ENCODE data around the gene CPA2.

CPA2 gene

DNA sequence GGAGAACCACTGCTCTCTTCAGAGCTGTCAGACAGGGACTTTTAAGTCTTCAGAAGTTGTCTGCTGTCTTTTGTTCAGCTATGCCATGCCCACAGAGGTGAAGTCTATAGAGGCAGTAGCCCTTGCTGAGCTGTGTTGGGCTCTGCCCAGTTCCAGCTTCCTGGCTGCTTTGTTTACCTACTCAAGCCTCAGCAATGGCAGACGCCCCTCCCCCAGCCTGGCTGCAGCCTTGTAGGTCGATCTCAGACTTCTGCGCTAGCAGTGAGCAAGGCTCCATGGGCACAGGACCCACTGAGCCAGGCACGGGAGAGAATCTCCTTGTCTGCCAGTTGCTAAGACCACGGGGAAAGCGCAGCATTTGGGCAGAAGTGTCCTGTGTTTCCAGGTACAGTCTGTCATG lies 12.1 kb upstream of the CPA2 start:
- no peak for DNase-seq (ENCODE audit: low read depth)

- DNase-seq (ENCODE audit: low read depth), result no peak
These were observed 10.0 kb upstream of the CPA2 start for GRCh38 chr7:130256704-130257103.

GRCh38 chr7:130258494-130259078 lies 8.1 kb upstream of the CPA2 start:
- no peak for DNase-seq (ENCODE audit: low read depth)

GRCh38 chr7:130262448-130262847 lies 4.2 kb upstream of the CPA2 start:
- no peak for DNase-seq (ENCODE audit: low read depth)

DNA sequence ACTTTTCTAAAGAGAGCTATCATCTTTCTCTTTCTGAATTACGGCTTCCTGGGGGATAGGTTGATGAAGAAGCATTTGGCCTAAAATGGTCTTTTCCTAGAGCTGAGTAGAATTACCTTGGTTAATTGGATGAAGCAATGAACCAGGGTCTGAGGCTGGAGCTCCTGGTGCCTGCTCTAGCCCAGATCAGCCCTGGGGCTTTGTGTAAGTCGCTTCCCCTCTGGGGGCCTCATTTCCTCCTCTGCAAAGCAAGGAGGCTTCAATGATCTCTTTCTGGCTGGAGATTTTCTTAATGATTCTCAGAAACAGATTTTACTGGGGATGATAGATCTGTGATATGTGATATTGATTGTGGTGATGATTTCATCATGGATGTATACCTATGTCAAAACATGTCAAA lies 3.5 kb upstream of the CPA2 start:
- no peak for DNase-seq (ENCODE audit: low read depth)

DNA sequence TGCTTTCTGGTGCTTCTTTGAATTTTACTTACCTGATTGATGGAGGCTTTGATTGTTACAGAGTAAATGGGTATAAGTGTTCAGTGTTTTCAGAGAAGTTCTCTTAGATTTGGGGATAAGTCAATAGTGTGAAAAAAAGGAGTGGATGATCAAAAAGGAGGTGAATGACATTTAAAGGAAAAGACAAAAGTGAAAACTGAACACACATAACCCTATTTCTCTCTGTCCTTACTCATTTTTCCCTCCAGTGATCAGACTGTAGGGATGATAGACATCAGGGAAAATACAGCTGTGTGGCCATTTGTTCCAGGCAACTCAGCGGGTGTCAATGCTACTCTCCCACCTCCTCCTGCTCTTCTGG lies 278 bp downstream of the CPA2 start:
- DNase-seq (ENCODE audit: low read depth), result no peak

DNA sequence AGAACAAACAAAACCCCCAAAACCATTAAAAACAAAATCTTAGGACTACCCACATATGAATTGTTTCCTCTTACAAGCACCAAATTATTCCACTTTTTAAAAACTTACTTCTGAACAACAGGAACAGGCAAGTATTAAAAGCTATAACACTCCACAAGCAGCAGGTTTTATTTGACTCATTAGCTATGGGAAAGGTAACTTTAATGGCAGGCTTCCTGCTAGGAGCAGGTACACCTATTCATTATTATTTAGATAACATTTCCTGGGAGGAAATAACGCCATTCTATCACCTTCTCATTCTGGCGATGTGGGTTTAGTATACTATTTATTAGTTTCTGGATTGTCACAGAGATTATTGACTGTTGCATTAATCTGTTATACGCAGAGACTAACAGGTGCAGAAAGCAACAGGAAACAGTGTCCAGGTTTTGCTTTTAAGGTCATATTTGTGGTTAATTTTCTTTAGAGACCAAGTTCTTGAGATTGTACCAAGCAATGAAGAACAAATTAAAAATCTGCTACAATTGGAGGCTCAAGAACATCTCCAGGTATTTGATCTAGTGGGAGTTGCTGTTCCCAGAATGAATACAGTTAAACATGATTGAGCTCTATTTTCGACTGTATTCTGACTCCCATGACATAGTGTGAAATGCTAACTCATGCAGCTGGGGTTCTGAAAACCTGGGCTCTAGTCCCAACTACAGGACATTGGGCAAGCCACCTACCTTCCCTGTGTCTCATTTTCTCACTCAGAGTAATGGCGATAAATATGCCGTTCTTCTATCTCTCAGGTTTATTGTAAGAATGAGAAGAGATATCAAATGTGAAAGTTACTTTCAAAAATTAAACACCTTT lies 2.0 kb downstream of the CPA2 start:
- no peak for DNase-seq (ENCODE audit: low read depth)

GRCh38 chr7:130269318-130269694 lies 2.6 kb downstream of the CPA2 start:
- no peak for DNase-seq (ENCODE audit: low read depth)

DNA sequence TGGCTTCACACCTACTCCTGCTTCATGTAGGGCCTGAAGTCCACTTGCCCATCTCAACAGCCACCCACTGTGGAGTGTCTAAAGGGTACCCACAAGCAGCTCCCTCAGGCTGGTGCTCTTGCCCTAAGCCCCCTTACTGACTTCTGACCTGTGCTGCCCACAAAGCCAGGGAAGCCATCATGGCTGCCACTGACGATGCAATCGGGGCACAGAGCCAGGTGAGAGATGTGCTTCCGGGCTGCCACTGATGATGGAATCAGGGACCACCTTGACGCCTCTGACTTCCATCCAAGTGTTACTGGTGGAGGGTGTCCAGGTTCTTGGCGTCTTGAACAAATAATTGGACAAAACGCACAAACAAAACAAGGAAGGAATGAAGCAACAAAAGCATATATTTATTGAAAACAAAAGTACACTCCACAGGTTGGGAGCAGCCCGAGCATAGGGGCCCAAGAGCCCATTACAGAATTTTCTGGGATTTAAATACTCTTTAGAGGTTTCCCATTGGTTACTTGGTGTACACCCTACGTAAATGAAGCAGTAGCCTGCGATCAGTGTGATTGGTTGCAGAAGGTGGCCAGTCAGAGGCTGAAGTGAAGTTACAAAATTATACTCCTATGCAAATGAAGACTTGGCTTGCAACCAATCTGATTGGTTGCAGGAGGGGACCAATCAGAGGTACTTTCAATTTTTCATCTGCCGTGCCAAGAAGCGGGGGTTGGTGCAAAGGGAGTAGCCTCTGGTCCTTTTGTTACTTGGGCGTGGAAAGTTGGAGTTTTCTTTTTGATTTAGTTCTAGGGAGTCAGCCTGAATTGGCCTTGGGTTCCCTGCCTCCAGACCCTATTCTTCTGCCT lies 4.5 kb downstream of the CPA2 start:
- no peak for DNase-seq (ENCODE audit: low read depth)

- DNase-seq (ENCODE audit: low read depth), result no peak
These were observed 5.9 kb downstream of the CPA2 start for GRCh38 chr7:130272381-130273080.

DNA sequence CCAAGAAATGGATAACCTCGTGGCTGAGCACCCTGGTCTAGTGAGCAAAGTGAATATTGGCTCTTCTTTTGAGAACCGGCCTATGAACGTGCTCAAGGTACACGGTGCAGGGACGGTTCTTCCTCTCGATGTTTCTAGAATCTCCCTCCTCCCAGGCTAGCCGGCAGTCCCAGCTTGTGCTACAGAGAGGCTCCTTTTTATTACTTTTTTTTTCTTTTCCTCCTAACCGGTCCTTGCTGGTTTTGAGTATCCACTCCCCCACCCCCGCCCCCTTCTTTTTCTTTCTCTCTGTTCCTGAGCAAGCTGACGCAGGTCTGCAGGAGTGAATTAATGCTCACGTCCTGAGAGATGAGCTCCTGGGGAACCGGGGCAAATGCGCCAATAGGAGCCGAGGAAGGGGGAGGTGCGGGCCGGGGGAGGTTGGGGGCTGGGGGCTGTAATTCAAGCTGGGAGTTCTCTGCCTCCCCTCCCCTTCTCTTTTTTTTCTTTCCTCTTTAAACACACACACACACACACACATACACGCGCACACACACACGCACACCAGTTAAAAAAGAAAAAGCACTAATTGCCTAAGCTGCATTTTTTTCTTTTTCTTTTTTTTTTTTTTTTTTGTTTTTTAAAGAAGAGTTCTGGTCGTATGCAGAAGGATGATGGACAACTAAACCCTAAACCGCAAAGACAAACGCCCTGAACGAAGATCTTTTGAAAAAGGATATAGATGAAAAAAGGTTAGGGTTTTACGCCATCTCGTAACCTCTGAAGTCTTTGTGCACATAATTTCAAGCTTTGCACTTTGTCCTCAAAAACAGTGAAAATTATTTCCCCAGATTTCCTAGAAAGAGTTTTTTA lies 6.6 kb downstream of the CPA2 start:
- DNase-seq (ENCODE audit: low read depth), result no peak

DNA sequence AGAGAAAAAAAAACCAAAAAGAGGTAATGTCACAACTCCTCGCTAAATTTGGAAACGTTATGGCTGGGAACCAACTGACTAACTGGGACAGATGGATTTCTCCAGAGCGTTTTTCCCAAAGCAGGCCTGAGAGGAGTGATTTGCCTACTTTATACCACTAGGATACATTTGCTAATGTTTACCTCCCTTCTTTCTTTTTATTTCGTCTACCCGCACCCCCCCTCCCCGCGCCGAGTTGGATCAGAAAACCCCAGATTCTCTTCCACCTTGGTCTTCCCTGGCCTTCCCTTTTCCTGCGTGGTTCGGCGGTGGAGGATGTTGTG lies 7.2 kb downstream of the CPA2 start:
- DNase-seq (ENCODE audit: low read depth), result no peak

- no peak for DNase-seq (ENCODE audit: low read depth)
These were observed 7.6 kb downstream of the CPA2 start for GRCh38 chr7:130274296-130274695.

GRCh38 chr7:130274983-130275591 lies 8.4 kb downstream of the CPA2 start:
- DNase-seq (ENCODE audit: low read depth), result no peak

GRCh38 chr7:130275826-130276297 lies 9.2 kb downstream of the CPA2 start:
- no peak for DNase-seq (ENCODE audit: low read depth)

DNA sequence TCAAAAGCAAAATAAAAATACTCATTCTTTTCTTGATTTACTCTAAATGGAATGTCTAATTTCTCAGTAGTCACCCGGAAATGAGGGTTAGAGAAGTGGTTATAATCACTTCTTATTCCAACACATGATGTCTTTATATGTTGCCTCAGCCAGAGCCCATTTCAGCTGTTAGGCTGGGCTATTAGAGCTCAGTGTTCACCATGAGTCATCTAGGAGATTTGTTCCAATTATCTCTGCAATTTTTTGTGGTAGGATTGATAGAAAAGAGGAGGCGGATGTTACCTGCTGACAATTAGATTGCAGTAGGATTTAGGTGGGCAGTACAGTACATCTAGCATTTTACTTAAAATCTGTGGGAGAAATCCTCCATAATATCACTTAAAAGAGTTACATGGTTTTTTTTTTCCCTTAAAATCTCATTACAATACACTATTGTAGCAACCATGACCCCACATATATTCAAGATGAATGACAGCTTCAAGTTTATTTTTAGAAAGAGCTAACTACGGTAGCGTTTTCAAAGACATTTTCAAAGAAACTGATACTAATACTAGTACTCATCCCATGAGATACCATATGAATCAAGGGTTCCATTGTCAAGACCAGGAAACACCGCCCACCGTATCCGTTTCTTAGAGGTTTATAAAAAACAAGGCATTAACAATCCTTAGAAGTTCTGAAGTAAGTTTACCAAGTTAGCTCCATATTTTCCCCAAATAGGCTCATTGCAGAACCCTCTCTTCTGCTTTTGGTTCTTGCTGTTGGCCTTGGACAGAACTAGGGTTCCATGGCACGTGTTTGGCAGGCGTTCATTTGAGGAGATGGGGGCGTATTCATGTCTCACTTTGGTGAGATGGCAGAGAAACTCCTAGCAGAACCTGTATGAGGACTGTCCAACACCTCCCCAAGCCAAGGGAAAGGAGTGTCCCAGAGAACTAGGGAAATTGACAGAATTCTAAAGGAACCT lies 10.4 kb downstream of the CPA2 start:
- DNase-seq (ENCODE audit: low read depth), result peak; percentile 2

DNA sequence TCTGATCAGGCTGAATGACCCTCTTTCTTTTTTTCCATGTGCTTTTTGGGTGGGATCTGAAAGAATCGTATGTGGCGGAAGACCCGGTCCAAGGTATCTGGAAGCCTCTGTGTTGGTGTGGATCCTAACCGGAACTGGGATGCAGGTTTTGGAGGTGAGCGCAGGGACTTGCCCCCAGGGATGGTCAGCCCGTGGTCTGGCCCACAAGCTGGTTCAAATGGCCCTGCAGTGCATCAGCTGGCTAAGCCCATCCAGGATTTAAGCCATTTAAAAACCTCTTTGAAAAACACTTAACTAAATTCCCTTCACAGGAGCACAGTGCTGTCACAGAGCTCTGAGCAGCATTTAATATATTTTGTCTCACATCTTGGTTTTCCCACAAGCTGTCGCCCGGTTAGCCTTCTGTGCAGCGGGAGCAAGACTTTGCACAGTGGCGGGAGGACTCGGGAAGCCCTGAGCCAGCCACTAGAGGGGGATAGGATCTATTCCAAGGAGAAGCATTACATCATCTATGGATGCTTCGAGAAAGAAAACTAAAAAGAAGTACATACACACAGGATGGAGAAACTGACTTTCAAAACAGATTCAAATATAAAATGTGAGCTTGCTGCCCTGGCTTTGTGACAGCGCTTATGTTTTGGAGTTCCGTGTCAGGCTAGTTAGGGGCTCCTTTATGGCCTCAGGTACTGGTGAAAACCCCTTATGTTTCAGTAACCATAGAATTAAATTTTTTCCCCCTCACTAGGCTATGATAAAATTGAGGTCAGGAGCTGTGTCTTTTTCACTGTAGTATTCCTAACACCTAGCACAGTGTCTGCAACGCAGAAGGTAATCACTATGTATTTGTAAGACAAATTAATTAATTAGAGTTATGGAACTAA lies 11.3 kb downstream of the CPA2 start:
- DNase-seq (ENCODE audit: low read depth), result no peak

DNA sequence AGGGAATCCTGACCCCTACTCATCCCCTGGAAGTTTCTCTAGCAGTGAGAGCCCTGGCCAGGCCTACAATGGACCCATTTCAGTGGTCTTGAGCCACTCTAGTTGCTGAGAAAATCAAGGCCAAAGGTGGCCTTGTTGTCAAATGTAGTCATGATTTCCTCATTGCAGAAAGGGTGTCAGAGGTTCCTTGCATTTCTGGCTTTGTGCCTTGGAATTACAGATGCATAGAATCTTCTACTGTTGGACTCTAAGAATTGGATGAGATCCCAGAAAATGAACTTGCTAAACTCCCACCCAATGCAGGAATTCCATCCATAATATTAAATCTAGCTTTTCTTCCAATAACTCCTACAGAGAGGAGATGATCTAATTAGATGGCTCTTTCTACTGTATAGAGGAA lies 12.2 kb downstream of the CPA2 start:
- no peak for DNase-seq (ENCODE audit: low read depth)

DNA sequence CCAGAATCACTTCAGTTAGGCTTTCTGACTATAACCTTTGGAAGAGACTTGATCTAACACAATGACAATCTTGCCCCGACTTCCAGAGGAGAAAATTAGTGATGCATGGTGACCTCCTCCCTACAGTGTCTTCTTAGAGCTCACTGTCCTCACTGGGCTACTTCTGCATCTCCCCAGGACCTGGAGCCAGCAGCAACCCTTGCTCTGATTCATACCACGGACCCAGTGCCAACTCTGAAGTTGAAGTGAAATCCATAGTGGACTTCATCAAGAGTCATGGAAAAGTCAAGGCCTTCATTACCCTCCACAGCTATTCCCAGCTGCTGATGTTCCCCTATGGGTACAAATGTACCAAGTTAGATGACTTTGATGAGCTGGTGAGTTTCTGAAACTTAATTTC lies 12.6 kb downstream of the CPA2 start:
- DNase-seq (ENCODE audit: low read depth), result no peak
